SU-DHL-6 (cell line): ENCODE measurements around the gene ADAM12.

Experiments used
- H2AFZ ChIP-seq: fragments of 200-600 bp; sonication (generic); 2 replicates; pipeline ENCODE4 v1.6.1; 2014; ENCODE audit warnings: low read depth, mild to moderate bottlenecking, moderate library complexity, mixed read lengths, antibody characterized with exemption, low read length; ENCODE audit not compliant: severe bottlenecking
- H3F3A ChIP-seq: fragments of 200-600 bp; shearing (Covaris generic); 2 replicates; pipeline ENCODE4 v1.6.0; 2016; ENCODE audit warnings: antibody characterized with exemption, mild to moderate bottlenecking; ENCODE audit not compliant: insufficient read depth
- H3K27ac ChIP-seq: fragments of 200-600 bp; sonication (generic); 2 replicates; pipeline ENCODE4 v1.5.1; 2016; ENCODE audit warnings: low read depth, mild to moderate bottlenecking, low read length, moderate library complexity, mixed read lengths
- H3K27me3 ChIP-seq: fragments of 200-600 bp; sonication (generic), shearing (Covaris generic); 2 replicates; pipeline ENCODE4 v1.6.0; 2014; ENCODE audit warnings: mild to moderate bottlenecking, low read length
- H3K36me3 ChIP-seq: fragments of 200-600 bp; sonication (generic); 2 replicates; pipeline ENCODE4 v1.6.1; 2014; ENCODE audit warnings: mild to moderate bottlenecking, low read length, mixed read lengths
- H3K4me2 ChIP-seq: fragments of 300-600, 200-600 bp; shearing (Covaris generic), sonication (generic); 2 replicates; pipeline ENCODE4 v1.6.0; 2014; ENCODE audit warnings: low read length, low read depth, mild to moderate bottlenecking; ENCODE audit not compliant: poor library complexity, severe bottlenecking
- H3K4me3 ChIP-seq: fragments of 200-600 bp; sonication (generic); 2 replicates; pipeline ENCODE4 v1.5.1; 2014; ENCODE audit warnings: antibody characterized with exemption, low read length, mild to moderate bottlenecking, mixed read lengths; ENCODE audit not compliant: insufficient read depth, poor library complexity, severe bottlenecking
- H3K79me2 ChIP-seq: fragments of 200-600 bp; sonication (generic); 2 replicates; pipeline ENCODE4 v1.6.1; 2014; ENCODE audit warnings: mild to moderate bottlenecking, low read length, moderate library complexity; ENCODE audit not compliant: insufficient read depth
- H3K9ac ChIP-seq: fragments of 200-600 bp; sonication (generic); 2 replicates; pipeline ENCODE4 v1.7.0; 2014; ENCODE audit warnings: mild to moderate bottlenecking, low read length
- H3K9me2 ChIP-seq: fragments of 200-600 bp; sonication (generic); replicated peaks from 2 replicates; pipeline ENCODE4 v1.6.1; 2014; ENCODE audit warnings: low read length; ENCODE audit not compliant: insufficient read depth
- H3K9me3 ChIP-seq: fragments of 200-600 bp; sonication (generic); 2 replicates; pipeline ENCODE4 v1.6.1; 2014; ENCODE audit warnings: low read length, mixed read lengths; ENCODE audit not compliant: insufficient read depth
- H4K20me1 ChIP-seq: fragments of 200-600 bp; sonication (generic); 2 replicates; pipeline ENCODE4 v1.6.1; 2014; ENCODE audit warnings: low read depth, mild to moderate bottlenecking, antibody characterized with exemption, low read length, moderate library complexity, mixed read lengths
- CTCF ChIP-seq: fragments of 200-600 bp; sonication (generic); IDR thresholded peaks from one replicate; pipeline ENCODE4 v1.5.1; 2017; ENCODE audit warnings: antibody characterized with exemption, mild to moderate bottlenecking, low read length, moderate library complexity; ENCODE audit not compliant: insufficient read depth, poor library complexity, severe bottlenecking
- EZH2phosphoT487 ChIP-seq: fragments of 200-600 bp; sonication (generic), shearing (Covaris generic); conservative IDR thresholded peaks from 2 replicates; pipeline ENCODE4 v1.6.1; 2018; ENCODE audit warnings: mild to moderate bottlenecking, antibody characterized with exemption, low read length, moderate library complexity, mixed read lengths

Gene ADAM12

GRCh38 chr10:126409821-126410220 is 21.5 kb upstream of the ADAM12 start:
- Histone ChIP-seq H3K9me3 (no peaks in the 10 kb centered on the region), H3K27me3 (no peaks in the 10 kb centered on the region), H3F3A (no peaks in the 10 kb centered on the region), H4K20me1 (no peaks in the 10 kb centered on the region), H2AFZ (no peak overlapping the region), H3K9ac (no peak overlapping the region), H3K79me2 (no peaks in the 10 kb centered on the region), H3K27ac (no peak overlapping the region), H3K36me3 (no peaks in the 10 kb centered on the region), H3K9me2 (no peaks in the 10 kb centered on the region), H3K4me3 (no peak overlapping the region), H3K4me2 (no peak overlapping the region)
- no peak for TF ChIP-seq CTCF
- TF ChIP-seq EZH2phosphoT487 = no peak

GRCh38 chr10:126408953-126409641 is 20.8 kb upstream of the ADAM12 start:
- Histone ChIP-seq H3K79me2 (no peaks in the 10 kb centered on the region), H3K27ac (no peak overlapping the region)

GRCh38 chr10:126407831-126408230 is 19.6 kb upstream of the ADAM12 start:
- no peaks in the 10 kb centered on the region for H3K27me3 ChIP-seq
- no peak overlapping the region for H3K4me3 ChIP-seq
- no peak for TF ChIP-seq CTCF
- no peak for TF ChIP-seq EZH2phosphoT487
- no peaks in the 10 kb centered on the region for H3K9me2 ChIP-seq
- no peak overlapping the region for H2AFZ ChIP-seq
- no peaks in the 10 kb centered on the region for H3F3A ChIP-seq
- H3K4me2 ChIP-seq = no peak overlapping the region
- no peaks in the 10 kb centered on the region for H3K36me3 ChIP-seq
- H3K27ac ChIP-seq = no peak overlapping the region
- no peaks in the 10 kb centered on the region for H3K9me3 ChIP-seq
- no peaks in the 10 kb centered on the region for H3K79me2 ChIP-seq
- H4K20me1 ChIP-seq = no peaks in the 10 kb centered on the region
- no peak overlapping the region for H3K9ac ChIP-seq

More at GRCh38 chr10:126408953-126409641, 20.8 kb upstream of the ADAM12 start:
- Histone ChIP-seq H3K4me3 (no peak overlapping the region), H3K27me3 (no peaks in the 10 kb centered on the region), H2AFZ (no peak overlapping the region), H3K36me3 (no peaks in the 10 kb centered on the region), H4K20me1 (no peaks in the 10 kb centered on the region), H3K9me3 (no peaks in the 10 kb centered on the region), H3K9ac (no peak overlapping the region), H3K9me2 (no peaks in the 10 kb centered on the region), H3F3A (no peaks in the 10 kb centered on the region), H3K4me2 (no peak overlapping the region)
- TF ChIP-seq CTCF (no peak), EZH2phosphoT487 (no peak)
